Stimulated activated CD8-positive, alpha-beta memory T cell treated with anti-CD3 and anti-CD28 coated beads, Interleukin-4, amount 100 ng/mL, for 48 hours (primary cell): ENCODE data around the gene MAD1L1.

Experiments
- DNase-seq: peaks from one replicate; pipeline ENCODE4 v3.0.0-alpha.2; 2020

MAD1L1 gene

DNA sequence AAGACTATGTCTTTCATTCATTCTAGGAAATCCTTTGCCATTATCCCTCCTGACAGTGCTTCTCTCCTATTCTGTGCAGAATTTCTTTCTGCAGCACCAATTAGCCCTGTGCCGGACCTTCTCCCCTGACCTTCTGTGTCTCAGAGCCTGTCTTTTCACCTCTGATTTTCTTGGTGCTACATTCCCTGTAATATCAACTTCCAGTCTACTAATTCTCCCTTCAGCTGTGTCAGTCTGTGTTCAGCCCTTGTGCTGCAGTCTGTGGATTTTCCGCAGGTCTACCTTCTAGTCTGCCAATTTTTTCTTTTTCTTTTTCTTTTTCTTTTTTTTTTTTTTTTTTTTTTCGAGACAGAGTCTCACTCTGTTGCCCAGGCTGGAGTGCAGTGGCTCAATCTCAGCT is 446.9 kb downstream of the MAD1L1 start:
- DNase-seq, result no peak

DNA sequence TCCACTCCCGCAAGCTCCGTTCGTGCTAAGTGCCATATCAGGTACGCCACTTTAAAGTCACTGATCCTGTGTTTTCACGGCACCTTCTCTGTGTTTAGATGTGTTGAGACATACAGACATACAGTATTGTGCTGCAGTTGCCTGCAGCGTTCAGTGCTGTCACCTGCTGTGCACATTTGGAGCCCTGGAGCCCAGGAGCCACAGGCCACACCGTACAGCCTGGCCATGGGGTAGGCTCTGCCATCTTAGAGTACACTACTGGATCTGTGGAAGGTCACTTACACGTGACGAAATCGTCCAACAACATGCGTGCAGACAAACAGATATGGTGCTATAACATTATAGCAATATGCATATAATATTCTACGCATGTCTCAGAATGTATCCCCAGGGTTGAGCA is 451.4 kb downstream of the MAD1L1 start:
- no peak for DNase-seq

DNA sequence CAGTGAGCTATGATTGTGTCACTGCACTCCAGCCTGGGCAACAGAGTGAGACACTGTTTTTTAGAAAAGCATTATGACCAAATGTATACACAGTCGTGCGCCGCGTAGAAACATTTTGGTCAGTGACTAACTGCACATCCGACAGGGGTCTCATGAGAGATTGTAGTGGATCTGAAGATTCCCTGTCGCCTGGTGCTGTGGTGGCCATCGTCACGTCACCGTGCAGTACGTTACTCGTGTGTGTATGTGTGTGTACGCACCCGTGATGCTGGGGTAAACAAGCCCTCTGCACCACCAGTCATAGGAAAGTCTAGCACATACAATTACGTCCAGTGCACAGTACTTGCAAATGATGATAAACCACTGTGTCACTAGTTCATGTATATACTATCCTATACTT is 453.3 kb downstream of the MAD1L1 start:
- no peak for DNase-seq

DNA sequence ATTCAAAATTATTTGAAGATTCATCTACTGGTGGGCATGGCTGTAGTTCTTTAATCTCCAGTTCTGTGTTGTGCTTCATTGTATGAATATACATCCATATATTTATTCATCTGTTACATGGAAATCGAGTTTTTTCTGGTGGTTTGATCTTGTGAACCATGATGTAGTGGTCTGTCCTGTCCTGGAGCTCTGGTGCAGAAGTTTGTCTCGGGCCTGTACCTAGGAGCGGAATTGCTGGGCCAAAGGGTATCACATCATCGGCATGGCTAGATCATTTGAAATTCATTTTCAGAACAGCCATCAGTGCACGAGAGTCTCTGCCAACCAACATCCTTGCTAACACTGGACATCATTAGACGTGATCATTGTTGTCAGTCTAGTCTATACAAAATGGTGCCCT is 455.6 kb downstream of the MAD1L1 start:
- no peak for DNase-seq

DNA sequence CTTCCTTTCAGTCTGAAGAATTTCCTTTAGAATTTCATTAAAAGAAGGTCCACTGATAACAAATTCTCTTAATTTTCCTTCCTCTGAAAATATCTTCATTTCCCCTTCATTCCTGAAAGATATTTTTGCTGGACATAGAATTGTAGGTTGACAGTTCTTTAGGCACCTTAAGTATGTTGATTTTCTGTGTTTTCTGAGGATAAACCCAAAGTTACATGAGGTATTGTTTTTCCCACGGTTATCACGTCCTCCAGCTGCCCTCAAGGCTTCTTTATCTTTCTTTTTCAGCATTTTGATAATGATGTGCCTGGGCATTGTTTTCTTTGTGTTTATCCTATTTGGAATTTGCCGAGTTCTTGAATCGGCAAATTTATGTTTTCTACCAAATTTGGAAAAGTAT is 457.4 kb downstream of the MAD1L1 start:
- no peak for DNase-seq

DNA sequence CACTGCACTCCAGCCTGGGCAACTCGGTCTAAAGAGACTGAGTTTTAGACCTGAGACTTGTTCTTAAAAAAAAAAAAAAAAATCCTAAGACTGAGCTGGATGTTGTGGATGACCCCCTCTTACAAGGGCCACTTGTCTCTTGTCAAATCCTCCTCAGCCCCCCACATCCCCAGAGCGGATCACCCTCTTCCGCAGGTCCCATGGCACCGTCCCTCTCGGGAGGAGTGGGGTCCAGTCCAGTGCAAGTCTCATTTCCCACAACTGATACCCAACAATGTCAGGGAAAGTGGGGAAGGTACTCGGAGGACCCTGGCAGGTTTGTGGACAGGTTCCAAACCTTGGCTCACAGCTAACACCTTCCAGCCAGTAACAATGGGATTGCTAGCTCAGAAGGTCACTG is 462.4 kb downstream of the MAD1L1 start:
- DNase-seq, result no peak

DNA sequence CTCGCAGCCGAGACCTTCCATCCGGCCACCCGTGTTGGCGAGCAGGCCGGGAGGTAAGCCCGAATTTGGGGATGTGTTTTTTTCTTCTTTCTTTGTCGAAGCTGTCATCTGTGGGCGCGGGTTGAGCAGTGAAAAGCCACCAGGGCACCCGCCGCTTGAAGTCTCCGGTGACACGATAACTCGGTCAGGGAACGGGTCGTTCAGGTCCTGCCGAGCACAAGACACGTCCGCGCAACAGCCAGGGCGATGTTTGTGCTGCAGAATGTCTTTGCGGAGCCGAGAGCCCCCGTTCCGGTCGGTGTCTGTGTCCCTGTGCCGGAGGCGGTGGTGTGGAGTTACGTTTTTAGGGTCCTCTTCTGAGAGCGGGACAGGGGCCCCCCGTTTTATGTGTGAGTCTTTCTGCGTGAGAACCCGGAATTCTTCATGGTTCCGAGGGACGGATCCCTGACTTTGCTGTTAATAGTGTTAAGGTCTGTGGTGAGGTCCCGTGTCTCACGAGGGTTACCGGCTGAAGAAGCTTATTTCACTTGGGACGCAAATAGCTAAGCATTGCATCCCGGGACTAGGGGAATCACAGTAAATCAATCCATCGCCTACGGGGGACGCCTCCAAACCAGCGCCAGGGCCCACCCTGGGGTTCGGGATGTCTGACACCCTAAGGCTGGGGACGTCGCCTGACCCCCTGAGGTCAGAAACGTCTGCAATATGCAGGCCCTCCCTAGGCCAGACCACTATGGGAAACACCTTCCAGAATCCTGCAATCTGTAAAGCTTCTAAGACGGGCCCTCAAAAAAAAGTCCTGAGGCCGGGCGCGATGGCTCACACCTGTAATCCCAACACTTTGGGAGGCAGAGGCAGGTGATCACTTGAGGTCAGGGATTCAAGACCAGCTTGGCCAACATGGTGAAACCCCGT is 463.2 kb downstream of the MAD1L1 start:
- no peak for DNase-seq

DNA sequence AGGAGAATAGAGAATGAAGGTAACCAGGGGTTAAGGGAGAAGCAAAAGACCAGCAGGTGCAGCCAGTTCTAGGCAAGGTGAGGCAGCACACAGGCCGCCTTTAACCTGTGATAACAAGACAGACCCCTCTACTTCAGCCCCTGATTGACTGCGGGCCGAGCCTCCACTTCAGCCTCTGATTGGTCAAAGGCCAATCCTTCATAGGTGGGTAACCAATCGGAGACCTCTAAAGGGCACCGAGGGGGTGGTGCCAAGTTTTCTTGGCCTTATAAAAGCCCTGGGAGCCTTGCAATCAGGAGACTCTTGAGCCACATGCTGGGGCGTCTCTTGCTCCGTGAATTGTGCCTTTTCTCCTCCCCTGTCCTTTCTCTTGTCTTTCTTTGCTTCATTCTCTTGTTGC is 463.9 kb downstream of the MAD1L1 start:
- no peak for DNase-seq

DNA sequence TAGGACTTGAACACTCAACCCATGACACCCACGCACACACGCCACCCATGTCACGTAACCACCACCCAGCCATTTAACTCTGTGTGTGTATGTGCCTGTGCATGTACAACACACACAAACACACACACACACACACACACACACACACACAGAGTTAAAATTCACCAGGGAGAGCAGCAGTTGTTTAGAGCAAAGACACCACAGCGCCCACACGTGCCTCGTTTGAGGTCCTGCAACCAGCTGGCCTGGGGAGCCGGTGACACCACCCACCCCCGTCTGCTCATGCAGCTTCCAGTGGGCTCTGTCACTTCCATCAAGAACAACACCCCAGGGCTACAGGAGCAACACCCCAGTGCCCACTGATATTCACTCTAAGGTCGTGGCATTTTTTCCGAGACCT is 465.2 kb downstream of the MAD1L1 start:
- DNase-seq, result no peak
